ENCODE results near the gene PGPEP1. TPM values are rescaled to one million over a fixed set of nuclear protein-coding genes. Genes with fewer than 3 reads are reported as not detected.

PGPEP1 gene
- total RNA-seq, 1 donor from 2014 or later = 5.6 TPM

GRCh38 chr19:18417250-18418028, 77.0 kb downstream of the PGPEP1 start:
- Mint-ChIP-seq H3K27me3 (peaks cover 46% of the 10 kb centered on the region), H3K4me3 (peak overlapping the region; percentile 73), H3K36me3 (ENCODE audit: low read depth) (no peaks in the 10 kb centered on the region), H3K4me1 (peaks cover 63% of the 10 kb centered on the region), H3K27ac (no peak overlapping the region), H3K9me3 (no peaks in the 10 kb centered on the region)
- ChIA-PET POLR2A (interaction anchor here (0.6 to 7.2 kb wide), 9 partner anchors 16 to 431 kb away, joined by 3 to 47 read pairs (median 4); partner anchors contain the start of gene JUND), CTCF (interaction anchor here (1.5 to 6.8 kb wide), 2 partner anchors 11 to 28 kb away, joined by 5 to 59 read pairs; no protein-coding TSS in a partner anchor)
- intact Hi-C loops (cut with micrococcal nuclease) = loop anchor here (1.0 to 10.0 kb wide), 4 partner anchors 7 to 473 kb away; partner anchors contain the start of gene PGPEP1
- no peak for ATAC-seq (ENCODE audit: low read depth)
- no peak for TF ChIP-seq CTCF (IDR thresholded peaks at IDR 0.05)
- no peak for DNase-seq

- peaks cover 70% of the 10 kb centered on the region for H3K4me1 Mint-ChIP-seq
These were observed 77.7 kb downstream of the PGPEP1 start for GRCh38 chr19:18418029-18418482.

GRCh38 chr19:18418483-18419194, 78.2 kb downstream of the PGPEP1 start:
- peaks cover 73% of the 10 kb centered on the region for H3K4me1 Mint-ChIP-seq
- ATAC-seq (ENCODE audit: low read depth) (no peak), DNase-seq (no peak)
- H3K36me3 Mint-ChIP-seq (ENCODE audit: low read depth) = no peaks in the 10 kb centered on the region
- peak overlapping the region; percentile 12 for H3K27ac Mint-ChIP-seq
- H3K4me3 Mint-ChIP-seq = peak overlapping the region; percentile 73
- CTCF ChIA-PET = interaction anchor here (0.6 to 6.8 kb wide), 8 partner anchors 10 to 722 kb away, joined by 3 to 59 read pairs (median 5); no protein-coding TSS in a partner anchor
- H3K27me3 Mint-ChIP-seq = peaks cover 36% of the 10 kb centered on the region
- POLR2A ChIA-PET = interaction anchor here (0.5 to 7.2 kb wide), 11 partner anchors 10 to 1022 kb away, joined by 3 to 47 read pairs (median 4); partner anchors contain the start of gene JUND
- TF ChIP-seq CTCF (IDR thresholded peaks at IDR 0.05) = no peak
- intact Hi-C loops (cut with micrococcal nuclease) = loop anchor here (1.0 to 10.0 kb wide), 5 partner anchors 8 to 474 kb away; partner anchors contain the start of gene PGPEP1
- H3K9me3 Mint-ChIP-seq = no peaks in the 10 kb centered on the region

More at GRCh38 chr19:18418029-18418482, 77.7 kb downstream of the PGPEP1 start:
- no peak for DNase-seq
- no peak for ATAC-seq (ENCODE audit: low read depth)
- CTCF ChIA-PET = interaction anchor here (0.6 to 6.8 kb wide), 6 partner anchors 11 to 723 kb away, joined by 3 to 59 read pairs (median 5); no protein-coding TSS in a partner anchor
- Mint-ChIP-seq H3K27ac (no peak overlapping the region), H3K9me3 (no peaks in the 10 kb centered on the region), H3K27me3 (peaks cover 40% of the 10 kb centered on the region), H3K36me3 (ENCODE audit: low read depth) (no peaks in the 10 kb centered on the region), H3K4me3 (peak overlapping the region; percentile 73)
- intact Hi-C loops (cut with micrococcal nuclease) = loop anchor here (1.0 to 10.0 kb wide), 4 partner anchors 8 to 473 kb away; partner anchors contain the start of gene PGPEP1
- no peak for TF ChIP-seq CTCF (IDR thresholded peaks at IDR 0.05)
- POLR2A ChIA-PET = interaction anchor here (0.5 to 7.2 kb wide), 9 partner anchors 11 to 1021 kb away, joined by 3 to 47 read pairs (median 4); partner anchors contain the start of gene JUND

GRCh38 chr19:18419195-18419698, 78.8 kb downstream of the PGPEP1 start, which contains the start of gene SSBP4:
TSS of gene SSBP4 (plus strand) at chr19:18419398. CDS start at chr19:18419649, 251 bp downstream.
- ChIA-PET POLR2A (interaction anchor here (0.7 to 7.2 kb wide), 9 partner anchors 10 to 144 kb away, joined by 3 to 47 read pairs (median 7); partner anchors contain the start of gene JUND), CTCF (interaction anchor here (0.6 to 6.8 kb wide), 8 partner anchors 10 to 167 kb away, joined by 3 to 59 read pairs (median 5); no protein-coding TSS in a partner anchor)
- Mint-ChIP-seq H3K4me3 (peak within 1 kb of the TSS; percentile 77), H3K36me3 (ENCODE audit: low read depth) (no peaks in the 10 kb centered on the region), H3K9me3 (no peaks in the 10 kb centered on the region), H3K27me3 (peaks cover 33% of the 10 kb centered on the region), H3K4me1 (peaks cover 73% of the 10 kb centered on the region), H3K27ac (peak within 1 kb of the TSS; percentile 12)
- intact Hi-C loops (cut with micrococcal nuclease) = loop anchor here (1.0 to 10.0 kb wide), 4 partner anchors 9 to 474 kb away; partner anchors contain the start of gene PGPEP1
- peak; percentile 72 for DNase-seq
- TF ChIP-seq CTCF (IDR thresholded peaks at IDR 0.05) = no peak
- ATAC-seq (ENCODE audit: low read depth) = peak; percentile 67

Other genes starting within 250 kb of the PGPEP1 start
- gene MAST3, start 242.8 kb upstream of the PGPEP1 start, total RNA-seq = 44.3 and 48.6 TPM in 2 replicates
- 12.0 and 12.7 TPM in 2 replicates for gene PIK3R2, start 187.4 kb upstream of the PGPEP1 start, total RNA-seq
- 251 and 255 TPM in 2 replicates for gene IFI30, start 166.8 kb upstream of the PGPEP1 start, total RNA-seq
- gene MPV17L2, start 147.4 kb upstream of the PGPEP1 start, total RNA-seq = 17.3 and 17.9 TPM in 2 replicates
- 3.8 and 4.1 TPM in 2 replicates for gene RAB3A, start 136.6 kb upstream of the PGPEP1 start, total RNA-seq
- gene PDE4C, start 114.2 kb upstream of the PGPEP1 start, total RNA-seq = not detected in 2 replicates
- gene IQCN, start 66.1 kb upstream of the PGPEP1 start, total RNA-seq = 15.6 and 17.8 TPM in 2 replicates
- 206 and 225 TPM in 2 replicates for gene JUND, start 59.0 kb upstream of the PGPEP1 start, total RNA-seq
- gene LSM4, start 17.5 kb upstream of the PGPEP1 start, total RNA-seq = 59.2 and 70.3 TPM in 2 replicates
- not detected in 2 replicates for gene GDF15, start 45.6 kb downstream of the PGPEP1 start, total RNA-seq
- 0.47 and 0.88 TPM in 2 replicates for gene LRRC25, start 57.0 kb downstream of the PGPEP1 start, total RNA-seq
- 28.5 and 36.6 TPM in 2 replicates for gene SSBP4, start 78.8 kb downstream of the PGPEP1 start, total RNA-seq
- 5.1 and 6.3 TPM in 2 replicates for gene ISYNA1, start 97.5 kb downstream of the PGPEP1 start, total RNA-seq
- 29.0 and 32.6 TPM in 2 replicates for gene ELL, start 181.5 kb downstream of the PGPEP1 start, total RNA-seq
- gene FKBP8, start 203.0 kb downstream of the PGPEP1 start, total RNA-seq = 133 and 140 TPM in 2 replicates
- 82.2 and 88.8 TPM in 2 replicates for gene KXD1, start 217.3 kb downstream of the PGPEP1 start, total RNA-seq
- 1,962 and 2,164 TPM in 2 replicates for gene UBA52, start 231.3 kb downstream of the PGPEP1 start, total RNA-seq
- gene REX1BD, start 248.2 kb downstream of the PGPEP1 start, total RNA-seq = 83.7 and 85.9 TPM in 2 replicates

All from activated B cell treated with CpG ODN at 0.5 μM for 24 hours (primary cell).